ENCODE measurements around the gene PARP11.

The PARP11 gene

DNA sequence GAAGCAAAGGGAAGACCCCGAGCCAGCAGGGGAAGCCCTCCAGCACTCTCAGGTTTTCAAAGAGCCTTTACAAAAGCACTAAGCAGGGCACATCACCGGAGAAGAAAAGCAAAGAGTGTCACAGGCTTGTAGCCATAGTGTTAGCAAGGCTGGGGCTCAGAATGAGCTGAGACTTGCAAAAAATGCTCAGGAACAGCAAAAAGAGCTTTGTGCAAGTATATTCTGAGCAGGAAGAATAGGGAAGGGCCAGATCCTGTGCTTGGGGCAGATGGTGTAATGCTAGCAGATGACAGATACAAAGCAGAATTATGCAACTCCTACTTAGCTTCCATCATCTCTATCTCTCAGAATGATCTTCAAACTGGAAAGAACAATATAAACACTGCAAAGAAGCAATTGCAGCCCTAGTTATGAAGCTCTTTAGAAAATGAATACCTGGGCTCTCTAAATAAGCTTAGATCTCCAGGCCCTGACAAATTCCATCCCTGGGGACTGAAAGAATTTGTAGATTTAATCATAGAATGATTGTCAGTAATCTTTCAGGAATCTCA, 23.7 kb upstream of the PARP11 start:
- Histone ChIP-seq H3K4me1 (ENCODE audit: insufficient read depth, low read length) (peaks cover 3% of the 10 kb centered on the region), H3K9me3 (ENCODE audit: control insufficient read depth, insufficient read depth, low read length) (no peaks in the 10 kb centered on the region), H3K36me3 (ENCODE audit: insufficient read depth, low read length) (no peaks in the 10 kb centered on the region), H3K9ac (ENCODE audit: low read depth, low read length) (no peak overlapping the region)

DNA sequence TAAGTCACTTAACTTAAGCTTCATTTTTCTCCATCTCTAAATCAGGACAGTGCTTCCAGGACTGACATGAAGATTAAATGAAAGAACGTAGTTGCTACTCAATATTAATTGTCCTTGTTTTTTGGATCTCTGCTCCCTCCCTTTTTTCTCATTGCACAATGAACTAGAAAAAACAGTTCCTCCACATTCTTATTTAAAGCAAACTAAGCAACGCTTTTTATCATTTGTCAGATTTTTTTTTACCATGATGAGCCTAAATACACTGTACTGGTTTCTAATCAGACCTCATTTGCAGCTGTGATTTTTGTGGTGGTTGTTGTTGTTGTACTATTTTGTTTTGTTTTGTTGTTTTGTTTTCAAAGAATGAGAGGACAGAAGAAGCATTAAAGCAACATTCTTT, 23.2 kb upstream of the PARP11 start:
- no peaks in the 10 kb centered on the region for H3K9me3 ChIP-seq (ENCODE audit: control insufficient read depth, insufficient read depth, low read length)
- no peak overlapping the region for H3K9ac ChIP-seq (ENCODE audit: low read depth, low read length)
- peaks cover 3% of the 10 kb centered on the region for H3K4me1 ChIP-seq (ENCODE audit: insufficient read depth, low read length)
- no peaks in the 10 kb centered on the region for H3K36me3 ChIP-seq (ENCODE audit: insufficient read depth, low read length)

DNA sequence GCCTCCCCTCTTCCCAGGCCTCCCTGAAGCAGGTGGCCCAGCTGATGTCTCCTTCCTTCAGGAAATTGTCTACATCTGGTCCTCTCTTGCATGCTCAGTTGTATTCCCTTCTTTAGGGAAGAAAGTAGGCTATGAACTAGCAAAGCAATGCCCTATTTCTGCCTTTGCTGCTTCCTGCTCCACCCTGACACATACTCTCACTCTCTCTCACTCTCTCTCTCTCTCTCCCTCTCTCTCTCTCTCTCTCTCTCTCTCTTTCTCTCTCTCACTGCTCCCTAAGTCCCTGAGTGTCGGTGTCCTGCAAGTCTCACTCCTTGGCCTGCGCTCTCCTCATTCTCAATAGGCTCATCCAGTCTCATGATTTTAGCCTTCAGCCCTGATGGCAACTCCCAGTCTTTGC, 19.4 kb upstream of the PARP11 start:
- Histone ChIP-seq H3K36me3 (ENCODE audit: insufficient read depth, low read length) (no peaks in the 10 kb centered on the region), H3K4me1 (ENCODE audit: insufficient read depth, low read length) (peaks cover 3% of the 10 kb centered on the region)

DNA sequence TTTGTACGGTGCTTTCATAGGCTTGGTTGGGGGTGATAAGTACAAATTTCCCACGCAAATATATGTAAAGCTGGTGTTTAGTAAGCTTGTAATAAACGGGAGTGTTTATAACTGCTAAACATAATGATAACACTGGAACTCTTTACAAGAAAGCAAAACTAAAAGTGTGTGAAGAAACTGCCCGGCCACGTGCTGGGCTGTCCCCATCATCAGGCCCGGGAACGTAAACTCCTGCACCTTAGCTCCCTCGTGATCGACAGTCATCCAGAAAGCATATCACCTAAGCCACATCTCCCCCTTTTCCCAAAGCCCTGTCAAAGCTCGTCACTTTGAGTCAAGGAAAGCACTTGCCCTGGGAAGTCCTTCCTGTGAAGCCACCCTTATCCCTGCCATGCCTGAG, 18.0 kb upstream of the PARP11 start:
- no peaks in the 10 kb centered on the region for H3K36me3 ChIP-seq (ENCODE audit: insufficient read depth, low read length)
- no peaks in the 10 kb centered on the region for H3K4me1 ChIP-seq (ENCODE audit: insufficient read depth, low read length)
- no peaks in the 10 kb centered on the region for H3K9me3 ChIP-seq (ENCODE audit: control insufficient read depth, insufficient read depth, low read length)

More for the DNA sequence above, 19.4 kb upstream of the PARP11 start:
- H3K9me3 ChIP-seq (ENCODE audit: control insufficient read depth, insufficient read depth, low read length): no peaks in the 10 kb centered on the region
- H3K9ac ChIP-seq (ENCODE audit: low read depth, low read length): no peak overlapping the region

DNA sequence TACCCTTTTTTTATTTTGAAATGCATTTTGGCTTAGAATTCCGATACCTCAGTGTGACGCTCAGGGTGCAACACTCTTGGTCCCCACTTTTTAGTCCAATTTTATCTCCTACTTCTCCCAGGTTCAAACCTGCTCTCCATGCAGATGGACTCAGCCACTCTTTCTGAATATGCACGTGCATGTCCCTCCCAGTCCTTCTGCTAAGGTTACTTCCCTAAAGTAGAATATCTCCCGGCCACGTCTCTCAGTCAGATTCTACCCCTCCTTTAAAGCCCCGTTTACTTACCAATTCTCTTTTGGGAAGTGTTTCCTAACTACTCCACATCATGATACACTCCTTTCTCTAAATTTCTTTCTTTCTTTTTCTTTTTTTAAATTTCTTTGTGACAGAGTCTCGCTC, 15.5 kb upstream of the PARP11 start:
- H3K9ac ChIP-seq (ENCODE audit: low read depth, low read length): no peak overlapping the region
- H3K4me1 ChIP-seq (ENCODE audit: insufficient read depth, low read length): peaks cover 6% of the 10 kb centered on the region; the same call in 1 of the 2 replicates
- H3K36me3 ChIP-seq (ENCODE audit: insufficient read depth, low read length): no peaks in the 10 kb centered on the region
- no peaks in the 10 kb centered on the region for H3K9me3 ChIP-seq (ENCODE audit: control insufficient read depth, insufficient read depth, low read length)

More for the DNA sequence above, 18.0 kb upstream of the PARP11 start:
- no peak overlapping the region for H3K9ac ChIP-seq (ENCODE audit: low read depth, low read length)

DNA sequence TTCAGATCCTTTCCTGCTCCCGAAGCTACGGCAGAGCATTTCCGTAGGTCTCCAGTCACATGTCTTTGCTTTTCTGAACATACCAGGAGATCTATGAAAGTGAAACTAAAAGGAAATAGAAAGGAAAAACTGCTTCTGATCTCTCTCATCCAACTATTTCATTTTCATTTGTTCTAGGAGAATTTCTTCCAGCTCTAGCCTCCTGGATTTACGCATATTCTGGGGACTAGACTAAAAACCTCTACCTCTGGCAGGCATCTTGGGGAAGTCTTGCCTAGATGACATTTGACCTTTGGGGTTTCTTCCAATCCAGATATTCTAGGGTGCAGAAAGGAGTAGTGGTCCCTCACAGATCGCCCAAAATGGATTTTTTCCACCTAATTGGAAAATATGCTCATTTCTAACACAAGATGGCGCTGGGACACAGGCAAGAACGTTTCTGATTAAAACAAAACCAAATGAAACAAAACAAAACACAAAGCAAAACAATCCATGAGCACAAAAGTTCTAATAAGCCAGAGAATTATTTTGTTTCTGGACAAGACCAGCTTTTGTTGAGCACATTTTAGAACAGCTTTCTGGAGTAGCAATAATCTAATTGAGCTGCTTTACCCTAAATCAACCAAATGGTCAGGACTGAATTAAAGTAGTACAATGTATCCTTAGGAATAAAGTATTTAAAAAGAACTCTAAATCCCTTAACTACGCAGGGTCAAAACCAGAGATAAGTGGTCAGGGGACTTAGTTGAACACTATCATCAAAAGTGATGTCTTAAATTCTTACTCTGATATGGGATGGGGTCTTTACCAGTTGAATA, 12.3 kb upstream of the PARP11 start:
- Histone ChIP-seq H3K9me3 (ENCODE audit: control insufficient read depth, insufficient read depth, low read length) (no peaks in the 10 kb centered on the region), H3K36me3 (ENCODE audit: insufficient read depth, low read length) (no peaks in the 10 kb centered on the region), H3K4me1 (ENCODE audit: insufficient read depth, low read length) (peaks cover 22% of the 10 kb centered on the region), H3K9ac (ENCODE audit: low read depth, low read length) (no peak overlapping the region)

DNA sequence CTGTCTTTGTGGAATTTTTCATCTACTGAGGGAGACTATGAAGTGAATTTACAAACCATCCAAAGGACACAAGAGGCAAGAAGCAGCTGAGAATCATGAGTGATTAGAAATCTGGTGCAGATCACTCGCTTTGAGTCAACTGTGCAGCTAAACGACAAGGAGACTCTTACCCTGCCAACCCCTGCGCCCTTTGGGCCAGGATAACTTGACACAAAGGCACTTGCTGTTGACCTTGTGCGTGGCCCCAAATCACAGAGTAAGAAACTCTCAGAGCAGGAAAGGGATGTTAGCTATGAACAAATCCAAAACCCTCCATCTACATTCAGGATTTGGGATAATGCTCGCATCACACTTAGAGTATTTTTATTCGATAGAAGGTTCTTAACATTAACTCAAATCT, 11.5 kb upstream of the PARP11 start:
- Histone ChIP-seq H3K36me3 (ENCODE audit: insufficient read depth, low read length) (no peaks in the 10 kb centered on the region), H3K4me1 (ENCODE audit: insufficient read depth, low read length) (peaks cover 22% of the 10 kb centered on the region), H3K9me3 (ENCODE audit: control insufficient read depth, insufficient read depth, low read length) (no peaks in the 10 kb centered on the region), H3K9ac (ENCODE audit: low read depth, low read length) (no peak overlapping the region)

DNA sequence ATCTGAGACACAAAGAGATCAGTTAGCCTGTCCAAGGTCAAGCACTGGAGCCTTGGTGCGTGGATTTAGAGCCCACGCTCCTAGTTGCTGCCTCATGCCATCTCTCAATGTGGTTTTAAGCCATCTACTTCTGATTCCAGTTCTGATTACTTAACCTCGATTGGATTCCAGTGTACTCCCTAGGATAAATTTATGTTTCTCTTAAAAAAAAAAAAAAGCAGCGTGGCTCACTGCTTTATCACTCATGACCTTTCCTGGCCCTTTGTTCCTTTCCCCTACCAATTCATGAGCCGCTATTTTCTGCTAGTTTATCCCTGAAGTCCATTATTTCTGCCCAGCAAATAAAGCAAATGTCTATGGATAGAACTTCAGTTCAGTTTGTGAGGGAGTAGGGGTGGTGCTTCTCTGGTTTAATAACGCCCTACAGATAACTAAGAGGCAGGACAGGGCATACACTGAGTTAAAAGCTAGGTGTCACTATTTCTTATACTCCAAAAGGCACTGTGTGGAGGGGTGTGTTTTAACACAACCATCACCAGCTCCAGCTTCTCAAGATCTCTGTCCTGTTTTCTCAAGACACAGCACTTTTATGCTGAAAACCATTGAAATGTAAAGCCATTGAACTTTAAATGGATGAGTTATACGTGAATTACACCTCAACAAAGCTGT, 9.8 kb upstream of the PARP11 start:
- no peak overlapping the region for H3K9ac ChIP-seq (ENCODE audit: low read depth, low read length)
- H3K9me3 ChIP-seq (ENCODE audit: control insufficient read depth, insufficient read depth, low read length): no peaks in the 10 kb centered on the region

DNA sequence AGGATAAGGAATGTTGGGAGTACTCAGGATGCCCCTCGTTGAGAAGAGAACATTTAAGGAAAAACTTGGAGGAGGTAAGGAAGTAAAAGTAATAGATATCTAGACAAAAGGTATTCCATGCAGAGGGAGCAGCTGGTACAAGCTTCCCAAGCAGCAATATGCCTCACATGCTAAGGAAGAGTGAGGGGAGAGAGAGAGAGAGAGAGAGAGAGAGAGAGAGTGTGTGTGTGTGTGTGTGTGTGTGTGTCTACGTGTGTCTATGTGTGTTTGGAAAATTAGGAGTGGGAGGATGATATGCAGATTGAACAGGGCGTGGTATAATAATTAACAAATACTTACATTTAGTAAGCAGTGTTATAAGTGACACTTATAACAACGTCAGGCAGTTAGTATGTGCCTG, 9.2 kb upstream of the PARP11 start:
- Histone ChIP-seq H3K36me3 (ENCODE audit: insufficient read depth, low read length) (no peaks in the 10 kb centered on the region), H3K9ac (ENCODE audit: low read depth, low read length) (no peak overlapping the region), H3K4me1 (ENCODE audit: insufficient read depth, low read length) (peaks cover 22% of the 10 kb centered on the region), H3K9me3 (ENCODE audit: control insufficient read depth, insufficient read depth, low read length) (no peaks in the 10 kb centered on the region)

More for the DNA sequence above, 9.8 kb upstream of the PARP11 start:
- Histone ChIP-seq H3K36me3 (ENCODE audit: insufficient read depth, low read length) (no peaks in the 10 kb centered on the region), H3K4me1 (ENCODE audit: insufficient read depth, low read length) (peaks cover 22% of the 10 kb centered on the region)

DNA sequence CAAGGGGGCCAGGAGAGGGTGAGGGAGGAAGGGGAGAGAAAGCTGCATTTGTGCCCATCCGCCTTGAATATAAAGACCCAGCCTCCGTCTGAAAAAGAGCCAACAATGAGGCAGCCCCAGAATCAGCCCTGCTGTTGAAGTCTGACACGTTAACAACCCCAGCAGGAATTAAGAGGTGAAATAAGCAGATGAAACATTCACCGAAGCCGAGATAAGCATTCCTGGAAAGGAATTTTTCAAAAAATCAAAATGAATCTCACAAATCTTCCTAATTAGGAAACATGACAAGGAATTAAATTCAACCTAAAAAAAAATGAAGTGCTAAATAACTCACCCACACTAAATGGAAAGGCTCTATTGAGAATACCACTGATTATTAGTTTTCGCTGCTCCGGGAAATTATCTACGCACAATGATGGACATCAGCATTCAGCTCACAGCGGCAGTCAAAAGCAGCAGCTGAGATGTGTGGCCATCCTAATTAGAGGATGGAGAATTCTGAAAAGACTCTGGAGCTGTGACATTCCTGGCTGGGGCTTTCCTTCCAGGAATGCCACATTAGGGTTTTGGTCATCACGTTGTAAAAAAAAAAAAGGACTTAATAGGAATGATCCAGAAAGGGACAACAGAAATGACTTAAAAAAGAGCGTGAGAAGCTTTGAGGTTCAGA, 8.2 kb upstream of the PARP11 start:
- Histone ChIP-seq H3K4me1 (ENCODE audit: insufficient read depth, low read length) (peaks cover 22% of the 10 kb centered on the region), H3K36me3 (ENCODE audit: insufficient read depth, low read length) (no peaks in the 10 kb centered on the region), H3K9ac (ENCODE audit: low read depth, low read length) (no peak overlapping the region), H3K9me3 (ENCODE audit: control insufficient read depth, insufficient read depth, low read length) (no peaks in the 10 kb centered on the region)

DNA sequence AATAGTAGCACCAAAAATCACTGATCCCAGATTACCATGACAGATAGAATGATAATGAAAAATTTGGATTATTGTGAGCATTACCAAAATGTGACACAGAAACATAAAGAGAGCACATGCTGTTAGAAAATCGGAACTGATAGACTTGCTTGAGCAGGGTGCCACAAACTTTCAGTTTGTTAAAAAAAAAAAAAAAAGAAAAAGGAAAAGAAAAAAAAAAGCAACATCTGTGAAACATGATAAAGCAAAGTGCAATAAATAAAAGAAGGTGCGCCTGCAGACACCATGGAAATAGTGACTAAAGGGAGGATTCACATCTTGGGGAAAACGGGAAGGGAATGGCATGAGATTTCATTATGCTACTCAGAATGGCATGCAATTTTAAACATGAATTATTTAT, 6.6 kb upstream of the PARP11 start:
- no peaks in the 10 kb centered on the region for H3K36me3 ChIP-seq (ENCODE audit: insufficient read depth, low read length)
- H3K9ac ChIP-seq (ENCODE audit: low read depth, low read length): no peak overlapping the region
- H3K9me3 ChIP-seq (ENCODE audit: control insufficient read depth, insufficient read depth, low read length): no peaks in the 10 kb centered on the region
- peaks cover 16% of the 10 kb centered on the region for H3K4me1 ChIP-seq (ENCODE audit: insufficient read depth, low read length)

DNA sequence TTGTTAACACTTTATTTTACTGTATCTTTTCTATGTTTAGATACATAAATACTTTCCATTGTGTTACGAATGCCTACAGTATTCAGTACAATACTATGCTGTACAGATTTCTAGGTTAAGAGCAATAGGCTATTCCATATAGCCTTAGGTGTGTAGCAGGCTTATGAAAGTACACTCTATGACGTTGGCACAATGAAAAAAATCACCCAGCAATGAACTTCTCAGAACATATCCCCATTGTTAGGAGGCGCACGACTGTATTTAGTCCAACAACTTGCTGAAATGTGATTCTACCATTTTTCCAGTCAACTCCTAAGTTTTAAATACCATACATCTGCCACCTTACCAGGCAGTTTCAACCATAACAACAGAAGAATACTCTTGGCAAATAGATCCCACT, 1.8 kb downstream of the PARP11 start:
- H3K9ac ChIP-seq (ENCODE audit: low read depth, low read length): peak overlapping the region; percentile 8; the same call in 1 of the 2 replicates
- peaks cover 7% of the 10 kb centered on the region for H3K4me1 ChIP-seq (ENCODE audit: insufficient read depth, low read length)
- no peaks in the 10 kb centered on the region for H3K36me3 ChIP-seq (ENCODE audit: insufficient read depth, low read length)
- peaks cover under 1% of the 10 kb centered on the region; the same call in 1 of the 2 replicates for H3K9me3 ChIP-seq (ENCODE audit: control insufficient read depth, insufficient read depth, low read length)

DNA sequence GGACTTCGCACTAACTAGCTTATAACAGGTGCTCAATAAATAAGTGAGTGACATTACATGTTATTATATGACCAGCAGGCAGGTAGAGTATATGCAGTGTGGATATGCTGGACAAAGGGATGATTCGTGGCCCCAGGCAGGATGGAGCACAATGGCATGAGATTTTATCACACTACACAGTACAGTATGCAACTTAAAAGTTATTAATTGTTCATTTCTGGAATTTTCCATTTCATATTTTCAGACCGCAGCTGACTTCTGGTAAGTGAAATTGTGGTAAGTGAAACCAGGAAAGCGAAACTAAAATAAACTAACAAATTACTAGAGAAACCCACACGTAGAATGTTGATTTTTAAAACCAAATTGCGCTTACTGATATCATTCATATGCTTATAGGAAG, 3.3 kb downstream of the PARP11 start:
- no peak overlapping the region for H3K9ac ChIP-seq (ENCODE audit: low read depth, low read length)

DNA sequence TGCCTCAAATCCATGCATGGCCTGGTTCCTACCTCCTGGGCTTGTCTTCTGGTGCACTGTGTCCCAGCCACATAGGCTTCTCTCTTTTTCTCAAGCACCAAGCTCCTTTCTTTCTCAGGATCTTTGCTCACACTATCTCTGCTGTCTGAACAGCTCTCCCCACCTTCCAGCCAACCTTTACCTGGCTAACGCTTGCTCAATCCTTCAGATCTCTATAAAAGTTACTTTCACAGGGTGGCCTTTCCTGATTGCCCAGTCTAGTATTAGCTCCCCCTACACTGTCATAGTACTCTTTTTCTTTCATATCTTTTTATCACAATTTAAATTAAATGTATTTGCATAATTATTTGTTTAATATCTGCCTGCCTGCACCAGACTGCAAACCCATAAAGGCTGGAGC, 3.8 kb downstream of the PARP11 start:
- H3K36me3 ChIP-seq (ENCODE audit: insufficient read depth, low read length): no peaks in the 10 kb centered on the region
- no peak overlapping the region for H3K9ac ChIP-seq (ENCODE audit: low read depth, low read length)
- H3K4me1 ChIP-seq (ENCODE audit: insufficient read depth, low read length): peaks cover 7% of the 10 kb centered on the region
- H3K9me3 ChIP-seq (ENCODE audit: control insufficient read depth, insufficient read depth, low read length): peaks cover 14% of the 10 kb centered on the region; the same call in 1 of the 2 replicates

More for the DNA sequence above, 3.3 kb downstream of the PARP11 start:
- Histone ChIP-seq H3K4me1 (ENCODE audit: insufficient read depth, low read length) (peaks cover 7% of the 10 kb centered on the region), H3K36me3 (ENCODE audit: insufficient read depth, low read length) (no peaks in the 10 kb centered on the region), H3K9me3 (ENCODE audit: control insufficient read depth, insufficient read depth, low read length) (peaks cover 14% of the 10 kb centered on the region; the same call in 1 of the 2 replicates)

All from ES-I3 (cell line).